HG02678 (cell line): ENCODE data around the gene NFATC1.
A peak's percentile ranks its signal among the peaks of the same experiment; 100 is the strongest.

Experiments used
- ATAC-seq: cut with Tn5 transposase; IDR thresholded peaks from one replicate; pipeline ENCODE4 v1.9.1; 2021; ENCODE audit warnings: mild to moderate bottlenecking, moderate library complexity; ENCODE audit not compliant: unreplicated experiment

Gene NFATC1

DNA sequence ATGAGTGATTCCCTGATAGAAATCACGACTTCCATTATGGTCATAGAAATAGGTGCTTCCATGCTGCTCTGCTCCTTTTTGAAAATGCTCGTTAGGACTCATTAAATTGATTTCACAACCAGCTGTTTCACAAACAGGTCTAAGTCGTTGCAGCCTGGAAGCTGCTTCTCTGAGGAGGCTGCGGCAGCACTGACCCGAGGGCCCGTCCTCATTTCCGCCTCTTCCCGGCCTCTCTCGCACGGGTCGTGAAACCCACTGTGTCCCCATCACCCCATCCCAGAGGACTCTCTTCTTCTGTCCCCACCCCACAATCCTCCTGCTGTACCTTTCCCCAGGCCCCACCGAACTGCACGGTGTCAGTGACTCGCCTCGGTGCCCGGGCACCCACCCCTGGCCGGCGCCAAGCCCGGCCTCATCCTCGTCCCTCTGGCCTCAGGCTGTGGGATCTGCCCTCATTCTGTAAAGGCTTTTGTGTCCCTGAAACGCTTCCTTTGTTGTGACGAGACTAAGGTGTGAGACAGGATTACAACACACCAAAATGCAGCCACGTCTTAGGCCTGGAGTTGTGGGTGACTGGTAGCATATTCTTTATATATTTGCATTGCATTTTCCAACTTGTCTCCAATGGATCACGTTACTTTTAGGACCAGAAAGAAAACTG, 171.2 kb downstream of the NFATC1 start:
- no peak for ATAC-seq

DNA sequence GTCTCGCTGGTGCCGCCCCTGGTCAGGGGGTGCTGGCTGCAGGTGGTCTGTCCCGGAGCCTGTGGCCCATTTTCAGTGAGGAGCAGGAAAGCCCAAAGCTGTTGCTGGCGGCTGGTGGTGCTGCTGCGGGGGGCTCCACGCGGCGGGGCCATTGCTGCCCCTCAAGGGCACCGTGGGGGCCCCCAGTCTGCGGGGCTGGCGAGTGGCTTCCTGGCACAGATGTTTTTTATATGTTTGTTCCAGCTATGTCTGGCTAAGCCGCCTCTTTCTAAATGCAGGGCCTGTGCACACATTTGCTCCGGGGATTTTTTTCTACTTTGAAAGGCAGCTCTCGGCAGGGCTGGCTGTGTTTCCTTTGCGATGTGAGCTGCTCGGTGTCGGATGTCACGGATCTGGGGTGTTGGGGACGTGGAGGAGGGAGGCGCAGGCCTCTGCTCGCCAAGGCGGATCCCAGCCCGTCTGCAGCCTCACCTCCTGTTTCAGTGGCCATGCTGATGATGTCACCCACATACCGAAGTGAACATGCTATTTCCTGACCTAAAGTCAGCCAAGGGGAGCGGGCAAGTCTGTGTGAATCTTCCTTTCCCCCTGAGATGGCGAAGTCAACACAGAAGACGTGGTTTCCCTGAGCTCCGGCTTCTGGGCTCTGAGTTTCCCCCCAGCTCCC, 171.9 kb downstream of the NFATC1 start:
- ATAC-seq = no peak

GRCh38 chr18:79568543-79569205, 172.9 kb downstream of the NFATC1 start:
- ATAC-seq = no peak

DNA sequence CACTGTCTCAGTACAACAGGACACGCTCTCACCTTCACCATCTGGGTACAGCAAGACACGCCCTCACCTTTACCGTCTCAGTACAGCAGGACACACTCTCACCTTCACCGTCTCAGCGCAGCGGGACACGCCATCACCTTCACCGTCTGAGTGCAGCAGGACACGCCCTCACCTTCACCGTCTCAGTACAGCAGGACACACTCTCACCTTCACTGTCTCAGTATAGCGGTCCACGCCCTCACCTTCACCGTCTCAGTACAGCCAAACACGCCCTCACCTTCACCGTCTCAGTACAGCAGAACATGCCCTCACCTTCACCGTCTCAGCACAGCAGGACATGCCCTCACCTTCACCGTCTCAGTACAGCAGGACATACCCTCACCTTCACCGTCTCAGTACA, 174.0 kb downstream of the NFATC1 start:
- ATAC-seq = no peak

DNA sequence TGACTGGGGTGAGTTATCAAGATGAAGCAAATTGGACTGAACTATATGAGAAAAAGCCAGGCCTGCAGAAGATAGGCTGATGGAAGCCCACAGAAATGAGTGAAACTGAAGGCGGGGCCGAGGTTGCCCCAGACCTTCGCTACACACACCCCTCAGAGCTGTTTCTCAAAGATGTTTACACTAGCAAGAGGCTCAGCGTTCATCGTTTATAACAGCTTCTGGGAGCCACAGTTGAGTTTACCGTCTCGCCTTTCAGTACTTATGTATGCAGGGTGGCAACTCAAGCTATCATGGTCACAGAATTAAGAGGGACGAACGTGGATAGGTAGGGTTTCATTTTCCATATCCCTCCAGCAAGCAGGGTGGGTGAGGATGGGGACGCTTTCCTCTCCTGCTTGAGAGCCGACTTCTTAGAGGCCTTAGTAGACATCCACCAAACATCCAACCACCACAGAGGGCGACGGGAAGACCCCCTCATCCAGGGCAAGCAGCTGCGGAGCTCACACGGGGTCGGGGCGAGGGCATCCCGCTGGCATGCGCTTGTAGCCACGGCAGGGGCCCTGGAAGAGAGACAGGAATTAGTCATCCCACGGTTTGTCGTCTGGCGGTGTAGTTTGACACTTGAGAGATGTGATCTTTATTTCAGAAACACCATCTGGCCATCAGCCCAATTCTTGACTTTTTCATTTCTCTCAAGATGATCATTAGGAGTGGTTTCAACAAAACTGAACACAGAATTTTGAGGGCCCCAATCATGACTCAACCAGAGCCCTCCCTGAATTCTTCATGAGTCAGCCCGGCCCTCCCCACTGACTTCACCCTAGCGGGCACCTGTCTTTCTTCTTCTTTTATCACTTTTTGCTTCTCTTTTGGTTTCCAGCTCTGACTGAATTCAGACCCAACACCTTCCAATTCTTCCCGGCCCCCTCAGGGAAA, 174.8 kb downstream of the NFATC1 start:
- ATAC-seq = no peak

GRCh38 chr18:79571211-79572092, 175.7 kb downstream of the NFATC1 start:
- no peak for ATAC-seq

- ATAC-seq = no peak
Measured at GRCh38 chr18:79572093-79572780, 176.5 kb downstream of the NFATC1 start.

GRCh38 chr18:79572848-79573451, 177.2 kb downstream of the NFATC1 start:
- no peak for ATAC-seq

DNA sequence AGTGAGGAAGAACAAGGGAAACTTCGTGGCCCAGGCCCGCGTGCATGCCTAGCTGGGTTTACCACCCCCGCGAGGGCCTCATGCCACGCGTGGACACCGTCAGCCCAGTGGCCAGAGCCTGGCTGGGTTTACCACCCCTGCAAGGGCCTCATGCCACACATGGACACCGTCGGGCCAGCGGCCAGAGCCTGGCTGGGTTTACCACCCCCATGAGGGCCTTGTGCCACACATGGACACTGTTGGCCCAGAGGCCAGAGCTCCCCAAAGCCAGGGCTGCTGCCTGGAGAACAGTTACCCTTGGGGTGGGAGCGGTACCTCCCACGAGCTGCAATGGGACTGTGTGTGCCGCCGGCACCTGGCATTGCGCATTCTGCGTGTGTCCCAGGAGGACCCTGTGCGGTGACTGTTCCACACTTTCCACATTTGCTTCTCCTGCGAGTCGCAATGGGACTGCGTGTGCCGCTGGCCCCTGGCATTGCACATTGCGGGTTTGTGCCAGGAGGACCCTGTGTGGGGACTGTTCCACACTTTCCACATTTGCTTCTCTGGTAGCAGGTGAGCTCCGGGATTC, 178.3 kb downstream of the NFATC1 start:
- no peak for ATAC-seq

DNA sequence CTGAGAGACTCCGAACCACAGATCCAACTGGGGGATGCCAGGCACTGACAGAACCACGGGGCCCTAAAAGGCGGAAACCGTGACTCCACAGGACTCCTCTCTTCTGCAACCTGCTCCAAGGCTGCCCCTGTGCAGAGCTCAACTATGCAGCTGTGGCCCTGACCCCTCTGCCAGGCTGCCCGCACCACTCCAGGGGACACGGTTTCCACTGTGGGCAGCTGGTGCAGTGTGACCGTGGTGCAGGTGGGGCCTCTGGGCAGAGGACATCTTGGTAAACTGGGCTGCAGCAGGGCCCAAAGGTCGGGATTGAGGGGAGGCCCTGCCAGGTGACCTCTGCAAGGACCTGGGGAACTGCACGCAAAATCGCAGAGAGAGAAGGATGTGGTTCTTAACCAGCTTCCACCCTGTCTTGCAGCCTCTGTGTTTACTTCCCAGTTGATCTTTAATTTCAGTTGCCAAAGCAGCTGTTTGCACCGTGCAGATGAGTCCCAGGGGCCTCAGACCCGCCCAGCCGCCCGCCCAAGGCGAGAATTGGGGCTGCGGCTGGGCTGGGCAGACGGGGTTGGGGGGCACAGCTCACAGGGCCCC, 179.3 kb downstream of the NFATC1 start:
- ATAC-seq = peak; percentile 55

GRCh38 chr18:79575891-79576685, 180.4 kb downstream of the NFATC1 start:
- no peak for ATAC-seq

GRCh38 chr18:79576686-79577351, 181.1 kb downstream of the NFATC1 start:
- ATAC-seq = no peak

DNA sequence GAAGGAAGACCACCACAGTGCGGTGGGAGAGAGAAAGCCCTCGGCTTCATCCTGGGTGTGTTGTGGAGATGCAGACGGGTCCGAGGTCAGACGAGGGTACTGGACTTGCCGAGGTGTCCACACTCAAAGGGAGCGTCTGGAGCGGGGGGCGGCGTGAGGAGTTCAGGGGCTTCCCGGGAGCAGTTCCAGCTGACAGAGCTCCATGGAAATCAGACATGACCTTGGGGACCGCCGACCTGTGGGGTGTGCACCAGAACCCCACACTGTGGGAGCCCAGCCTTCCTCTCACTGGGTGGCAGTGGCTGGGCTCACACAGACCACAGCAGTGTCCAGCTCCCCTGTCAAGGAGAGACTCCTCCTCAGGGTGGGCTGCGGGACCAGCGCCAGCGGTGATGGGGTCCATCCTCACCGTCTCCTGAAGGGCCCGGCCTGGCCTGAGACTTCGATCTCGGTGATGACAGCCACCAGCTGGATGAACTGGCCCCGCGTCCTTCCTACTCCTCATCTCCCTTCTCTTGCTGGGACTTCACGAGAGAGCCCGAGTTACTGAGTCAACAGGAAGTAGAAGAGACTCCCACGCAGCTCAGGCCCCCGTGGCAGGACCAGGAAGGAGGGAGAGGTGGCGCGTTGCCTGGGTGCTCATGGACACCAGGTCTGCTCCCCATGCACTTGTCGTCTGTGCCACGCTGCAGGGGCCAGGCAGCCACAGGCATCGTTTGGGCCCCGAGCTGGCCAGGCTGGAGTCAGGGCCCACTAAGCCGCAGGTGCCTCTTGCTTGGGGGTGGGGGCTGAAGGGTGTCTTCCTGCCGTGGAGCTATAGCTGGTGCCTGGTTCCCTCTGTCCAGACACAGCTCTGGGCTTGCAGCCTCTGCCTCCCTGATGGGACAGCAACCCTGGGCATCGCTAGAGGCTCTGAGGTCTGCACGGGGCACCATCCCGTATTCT, 182.0 kb downstream of the NFATC1 start:
- no peak for ATAC-seq

DNA sequence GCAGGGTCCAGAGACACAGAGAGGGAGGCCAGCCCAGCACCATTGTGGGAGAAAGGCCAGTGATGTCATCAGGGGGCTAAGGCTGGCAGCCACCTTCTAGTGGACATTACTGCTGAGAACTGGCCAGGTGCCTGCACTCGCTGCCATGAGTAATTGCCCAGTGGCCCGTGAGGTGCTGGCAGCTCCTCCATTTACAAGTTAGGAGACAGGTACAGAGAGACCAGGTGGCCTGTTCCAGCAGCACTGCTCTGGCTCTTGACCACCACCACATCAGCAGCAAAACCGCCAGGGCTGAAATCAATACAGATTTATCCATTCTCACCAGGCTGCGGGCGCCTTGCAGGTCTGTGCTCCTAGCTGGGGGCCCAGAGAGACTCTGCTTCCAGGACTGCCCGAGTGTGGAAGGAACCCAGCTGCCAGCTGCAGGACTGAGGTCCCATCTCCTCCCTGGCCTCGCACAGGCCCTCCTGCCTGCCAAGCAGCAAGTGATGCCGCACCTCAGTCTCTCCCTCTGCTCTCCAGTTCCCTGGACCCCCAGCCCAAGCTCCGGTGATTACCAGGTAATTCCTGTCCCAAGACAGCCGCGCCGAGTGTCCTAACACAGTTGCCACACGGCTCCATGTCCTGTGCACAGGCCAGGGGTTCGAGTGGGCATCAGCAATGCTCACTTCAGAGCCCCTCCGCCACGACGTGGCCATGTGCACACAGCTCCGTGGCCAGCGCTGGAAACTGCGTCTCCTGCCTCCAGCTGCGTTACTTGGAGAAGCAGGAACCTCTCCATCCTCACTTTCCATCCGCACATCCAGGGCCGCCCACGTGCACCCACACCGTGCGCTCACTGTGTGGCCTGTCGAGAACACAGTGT, 182.9 kb downstream of the NFATC1 start:
- ATAC-seq = no peak
